Brain pericyte (primary cell): ENCODE measurements around the gene MRPL55.

ENCODE experiments used
- DNase-seq: peaks from one replicate; pipeline ENCODE4 v3.0.0-alpha.2; 2012; ENCODE audit warnings: low read depth, low spot score

The MRPL55 gene

DNA sequence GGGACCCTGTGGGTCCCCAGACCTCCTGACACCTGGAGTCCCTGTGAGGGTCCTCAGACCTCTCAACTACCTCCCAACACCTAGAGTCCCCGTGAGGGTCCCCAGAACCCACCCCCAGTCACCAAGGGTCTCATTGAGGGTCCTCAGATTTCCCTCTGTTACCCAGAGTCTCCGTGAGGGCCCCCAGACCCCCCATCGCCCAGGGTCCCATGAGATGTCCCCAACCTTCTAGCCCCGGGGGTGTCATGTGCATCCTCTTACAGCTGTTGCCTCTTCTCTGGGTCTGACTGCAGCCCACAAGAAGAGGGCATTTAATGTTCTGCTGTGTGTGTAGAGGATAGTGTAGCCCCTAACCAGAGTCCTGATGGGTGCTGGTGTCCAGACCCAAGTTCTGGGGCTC lies 38.7 kb upstream of the MRPL55 start:
- DNase-seq, result no peak

DNA sequence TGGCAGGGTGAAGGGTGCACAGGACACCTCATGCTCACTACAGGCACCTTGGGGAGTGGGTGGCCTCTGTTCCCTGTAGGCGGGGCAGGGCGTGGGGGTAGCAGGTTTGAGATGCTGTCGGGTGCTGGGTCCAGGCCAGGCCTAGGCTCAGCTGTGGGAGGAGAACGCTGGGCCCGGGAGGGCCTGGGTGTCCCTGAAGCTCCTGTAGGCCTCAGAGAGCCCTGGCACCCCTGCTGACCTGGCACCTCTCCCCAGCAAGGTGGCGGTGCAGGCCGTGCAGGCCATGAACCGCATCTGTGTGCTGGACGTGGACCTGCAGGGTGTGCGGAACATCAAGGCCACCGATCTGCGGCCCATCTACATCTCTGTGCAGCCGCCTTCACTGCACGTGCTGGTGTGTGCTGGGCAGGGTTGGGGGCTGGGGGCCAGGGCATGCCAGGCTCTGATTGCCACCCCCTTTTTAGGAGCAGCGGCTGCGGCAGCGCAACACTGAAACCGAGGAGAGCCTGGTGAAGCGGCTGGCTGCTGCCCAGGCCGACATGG lies 38.1 kb upstream of the MRPL55 start:
- DNase-seq, result no peak

DNA sequence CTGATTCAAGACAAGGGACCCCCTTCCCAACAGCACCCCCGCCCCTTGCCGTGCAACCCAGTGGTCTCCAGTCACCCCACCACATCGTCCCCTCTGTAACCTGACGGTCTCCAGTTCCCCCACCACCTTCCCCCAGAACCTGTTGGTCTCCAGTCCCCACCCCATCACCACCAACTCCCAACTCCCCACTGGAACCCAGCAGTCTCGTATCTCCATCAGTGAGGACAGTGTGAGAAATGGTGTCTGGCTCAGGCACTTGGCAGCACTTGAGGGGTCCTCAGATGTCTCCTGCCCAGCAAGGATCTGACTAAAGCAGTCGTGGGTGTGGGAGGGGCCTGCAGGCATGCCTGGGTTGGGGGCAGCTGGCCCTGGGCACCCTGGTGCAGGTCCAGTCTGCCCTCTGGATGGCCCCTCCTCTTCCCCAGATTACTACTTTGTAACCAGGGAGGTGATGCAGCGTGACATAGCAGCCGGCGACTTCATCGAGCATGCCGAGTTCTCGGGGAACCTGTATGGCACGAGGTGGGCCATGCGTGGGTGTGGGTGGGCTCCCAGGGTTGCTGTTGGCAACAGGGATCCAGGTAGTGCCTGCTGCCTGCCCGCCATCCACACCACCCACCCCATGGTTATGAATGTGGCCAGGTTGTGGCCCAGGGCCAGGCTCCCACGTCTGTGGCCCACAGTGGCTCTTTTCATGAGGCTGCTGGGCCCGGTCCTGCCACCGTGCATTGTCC lies 37.5 kb upstream of the MRPL55 start:
- DNase-seq, result no peak

DNA sequence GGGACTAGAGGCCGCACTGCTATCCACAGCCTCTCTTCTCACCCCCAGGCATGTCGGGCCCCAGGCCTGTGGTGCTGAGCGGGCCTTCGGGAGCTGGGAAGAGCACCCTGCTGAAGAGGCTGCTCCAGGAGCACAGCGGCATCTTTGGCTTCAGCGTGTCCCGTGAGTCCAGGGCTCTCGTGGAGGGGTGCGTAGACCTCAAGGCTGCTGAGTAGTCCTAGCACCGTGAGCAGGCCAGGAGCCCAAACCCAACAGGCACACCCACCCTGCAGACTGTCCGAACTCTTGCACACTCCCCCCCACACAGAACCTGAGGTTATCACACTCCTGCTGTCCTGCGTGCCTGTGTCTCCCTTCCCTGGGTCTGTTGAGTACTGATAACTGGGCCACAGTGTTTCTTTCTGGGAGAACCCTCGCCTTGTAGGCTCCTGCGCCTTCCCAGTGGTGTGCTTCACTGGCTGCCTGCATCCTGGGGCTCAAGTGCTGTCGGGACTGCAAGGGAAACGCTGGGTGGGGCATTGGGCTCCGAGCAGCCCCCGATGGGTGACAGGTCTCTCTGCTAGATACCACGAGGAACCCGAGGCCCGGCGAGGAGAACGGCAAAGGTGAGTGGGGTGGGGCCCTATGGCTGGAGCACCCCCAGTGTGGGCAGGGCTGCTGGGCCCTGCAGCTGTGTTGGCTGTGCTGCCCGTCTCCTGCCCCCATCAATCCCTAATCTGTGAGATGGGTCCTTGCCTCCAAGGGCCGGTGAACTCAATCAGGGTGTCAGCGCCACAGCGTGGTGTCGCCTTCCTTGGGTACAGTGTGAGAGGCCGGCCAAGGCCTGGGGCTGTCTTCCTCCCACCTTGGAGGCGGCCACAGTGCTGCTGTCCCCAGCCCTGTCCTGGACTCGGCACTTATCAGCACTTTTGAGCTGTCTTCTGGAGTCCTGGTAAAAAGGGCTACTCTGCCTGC lies 36.6 kb upstream of the MRPL55 start:
- no peak for DNase-seq

DNA sequence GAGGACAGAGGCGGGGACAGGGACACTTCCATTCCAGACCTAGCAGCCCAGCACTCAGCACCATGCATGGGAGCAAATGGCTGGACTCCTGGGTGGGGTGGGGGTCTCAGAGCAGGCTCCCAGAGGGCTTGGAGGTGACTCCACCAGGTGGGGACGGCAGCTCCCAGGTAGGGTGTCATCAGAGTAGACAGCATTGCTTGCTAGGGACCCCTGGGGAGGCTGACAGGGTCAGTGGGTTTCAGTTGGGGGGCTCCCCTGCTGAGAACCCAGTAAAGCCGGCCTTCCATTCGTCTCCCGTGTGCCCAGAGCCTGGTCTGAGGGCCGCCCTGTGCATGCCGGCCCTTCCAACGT lies 35.9 kb upstream of the MRPL55 start:
- DNase-seq, result no peak

DNA sequence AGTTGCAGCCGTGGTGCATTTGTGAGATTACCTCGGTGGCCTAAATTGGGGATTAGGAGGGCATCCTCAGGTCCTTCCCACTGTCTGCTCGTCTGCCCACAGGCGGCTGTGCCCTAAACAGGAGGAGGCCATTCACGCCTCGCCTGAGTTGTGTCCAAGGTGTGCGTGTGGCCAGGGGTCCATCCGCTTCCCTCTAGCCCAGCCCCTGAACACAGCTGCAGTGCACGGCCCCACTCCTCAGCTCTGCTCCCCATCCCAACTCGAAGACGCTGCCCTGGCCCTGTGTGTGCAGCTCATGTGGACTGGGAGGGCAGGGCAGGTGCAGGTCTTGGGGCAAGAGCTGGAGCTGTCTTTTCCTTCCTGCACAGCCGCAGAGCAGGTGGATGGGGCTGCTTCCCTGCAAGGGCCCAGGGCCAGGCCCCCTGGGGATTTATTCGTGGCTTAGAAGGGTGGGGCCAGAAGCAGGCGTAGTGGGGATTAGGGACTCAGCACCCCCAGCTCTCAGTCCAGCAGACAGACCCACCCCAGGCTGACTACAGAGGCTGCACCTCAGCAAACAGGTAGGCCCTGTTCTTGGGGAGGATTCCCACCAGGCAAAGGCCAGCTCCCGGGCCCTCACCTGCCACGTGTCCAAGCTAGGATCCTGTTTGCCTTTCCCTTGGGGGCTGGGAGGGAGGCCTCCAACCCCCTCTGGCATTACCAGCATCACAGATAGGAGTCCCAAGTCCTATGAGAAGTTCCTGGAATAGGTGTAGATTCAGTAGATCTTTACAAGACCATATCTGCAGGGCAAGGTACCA lies 35.3 kb upstream of the MRPL55 start:
- no peak for DNase-seq

DNA sequence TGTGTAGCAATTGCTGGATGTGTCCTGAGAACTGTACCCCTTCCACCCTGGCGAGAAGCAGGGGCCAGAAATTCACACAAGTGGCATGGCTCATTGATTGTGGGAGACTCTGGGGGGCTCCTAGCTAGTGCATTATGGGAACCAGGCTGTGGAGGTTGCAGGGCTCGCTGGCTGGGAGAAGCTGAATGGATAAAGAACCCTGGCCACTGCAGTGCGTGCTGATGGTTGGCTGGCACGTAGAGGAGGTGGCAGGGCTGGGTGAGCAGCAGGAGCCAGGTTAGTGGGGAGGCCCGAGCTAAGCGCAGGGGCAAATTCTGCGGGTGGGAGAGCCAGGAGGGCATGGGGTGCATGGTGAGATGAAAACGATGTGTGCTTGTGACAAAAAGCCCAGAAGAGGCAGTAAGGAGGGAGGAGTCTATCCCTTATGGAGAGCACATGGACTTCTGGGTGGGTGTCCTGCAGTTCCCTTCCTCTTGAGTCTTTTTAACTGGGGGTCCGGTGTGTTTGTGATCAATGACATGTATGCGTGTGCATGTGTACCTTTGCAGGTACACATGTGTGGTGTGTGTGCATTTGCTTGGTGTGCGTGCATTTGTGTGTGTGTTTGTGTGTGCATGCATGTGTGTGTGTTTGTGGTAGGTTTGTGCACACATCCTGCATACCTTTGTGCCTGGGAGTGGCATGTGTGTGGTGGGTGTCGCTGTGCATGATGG lies 34.5 kb upstream of the MRPL55 start:
- DNase-seq, result no peak

DNA sequence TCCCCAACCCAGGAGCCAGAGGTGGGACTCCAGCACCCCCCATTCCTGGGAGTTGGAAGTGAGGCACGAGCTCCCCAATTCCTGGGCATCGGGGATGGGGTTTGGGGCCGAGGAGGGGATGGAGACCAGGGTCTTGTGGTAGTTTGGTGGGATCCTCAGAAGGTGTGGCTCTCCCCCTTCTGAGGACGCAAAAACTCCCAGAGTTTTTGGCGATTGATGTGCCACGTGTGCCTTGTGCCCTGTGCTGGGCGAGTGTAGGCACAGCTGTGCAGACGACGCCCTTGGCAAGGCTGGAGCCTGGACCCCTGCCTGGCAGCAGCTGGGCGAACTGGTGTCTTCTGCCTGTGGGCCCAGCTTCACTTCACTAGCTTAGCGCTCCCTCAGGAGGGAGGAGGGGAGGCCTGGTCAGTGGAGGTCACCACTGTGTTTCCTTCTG lies 33.6 kb upstream of the MRPL55 start:
- no peak for DNase-seq

DNA sequence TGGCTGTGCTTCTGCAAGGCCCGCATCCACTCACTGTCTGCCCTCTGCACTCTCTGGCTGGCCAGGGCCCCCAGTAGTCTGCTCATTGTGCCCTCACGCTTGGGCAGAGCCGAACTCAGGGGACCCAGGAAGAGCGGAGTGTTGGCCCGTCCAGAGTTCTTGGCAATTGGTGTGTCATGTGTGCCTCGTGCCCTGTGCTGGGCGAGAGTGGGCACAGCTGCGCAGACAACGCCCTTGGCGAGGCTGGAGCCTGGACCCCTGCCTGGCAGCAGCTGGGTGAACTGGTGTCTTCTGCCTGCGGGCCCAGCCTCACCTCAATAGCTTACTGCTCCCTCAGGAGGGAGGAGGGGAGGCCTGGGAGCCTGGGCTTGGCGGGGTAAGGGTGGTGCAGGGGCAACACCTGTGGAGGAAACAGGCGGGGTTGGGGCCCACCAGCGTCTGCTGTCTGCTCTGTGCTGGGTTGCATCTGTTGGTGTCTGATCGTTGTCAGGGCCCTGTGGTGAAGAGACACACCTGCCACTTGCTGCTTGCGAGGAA lies 33.1 kb upstream of the MRPL55 start:
- DNase-seq, result no peak

DNA sequence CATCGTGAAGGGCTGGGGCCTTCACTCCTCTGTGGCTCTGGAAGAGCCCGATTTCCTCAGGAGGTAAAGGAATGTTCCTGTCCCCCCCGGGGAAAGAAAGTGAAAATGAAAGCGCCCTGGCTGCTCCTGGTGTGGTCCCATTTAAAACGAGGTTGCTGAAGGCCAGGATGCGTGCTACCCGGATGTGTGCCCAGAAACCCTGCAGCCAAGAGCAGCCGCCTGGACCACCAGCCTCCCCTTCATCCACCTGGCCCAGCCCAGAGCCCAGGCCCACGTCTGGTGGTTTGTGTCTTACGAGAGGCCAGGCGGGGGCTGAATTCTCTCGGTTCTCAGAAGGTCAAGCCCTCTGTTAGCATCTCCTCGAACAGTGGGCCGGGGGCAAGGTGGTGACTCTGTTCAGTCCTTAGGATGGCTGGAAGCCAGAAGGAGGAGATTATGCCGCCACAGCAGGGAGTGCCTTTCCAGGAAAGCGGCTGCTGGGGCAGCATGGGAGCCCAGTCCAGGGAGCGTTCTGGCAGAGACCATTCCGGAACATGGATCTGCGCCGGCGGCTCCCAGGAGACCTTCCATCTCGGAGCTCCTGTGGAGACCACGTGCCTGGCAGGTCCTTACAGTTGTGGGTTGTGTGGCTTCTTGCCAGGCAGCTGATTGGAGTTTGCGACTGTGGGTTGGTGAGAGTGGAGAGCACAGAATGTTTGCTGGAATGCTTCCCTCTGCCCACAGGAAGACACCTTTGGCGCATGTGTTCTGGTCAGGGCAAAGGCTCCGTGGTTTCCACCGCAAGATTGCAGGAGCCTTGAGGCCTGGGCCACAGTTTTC lies 32.3 kb upstream of the MRPL55 start:
- no peak for DNase-seq

DNA sequence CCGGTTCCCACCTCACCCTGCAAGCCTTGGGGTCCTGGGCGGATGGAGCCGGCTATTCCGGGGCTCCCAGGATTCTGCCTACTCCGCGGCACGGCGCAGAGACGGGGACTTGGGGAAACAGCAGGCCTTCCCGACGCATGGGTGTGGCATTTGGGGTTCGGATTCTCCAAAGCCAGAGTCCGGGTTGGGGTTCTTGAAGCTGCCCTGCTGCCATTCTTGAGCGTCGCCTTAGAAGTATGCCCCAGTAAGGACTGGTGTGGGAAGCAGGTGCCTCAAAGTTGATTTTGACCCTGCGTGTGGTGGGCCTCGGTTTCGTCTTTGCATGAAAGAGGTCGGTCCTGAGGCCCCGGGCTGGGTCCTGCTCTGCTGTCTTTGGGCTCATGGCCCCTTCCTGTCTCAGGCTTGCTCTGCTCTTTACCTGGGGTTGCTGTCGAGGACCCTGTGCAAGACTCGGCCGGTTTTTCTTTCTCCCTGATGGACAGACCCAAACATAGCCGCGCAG lies 31.7 kb upstream of the MRPL55 start:
- no peak for DNase-seq

DNA sequence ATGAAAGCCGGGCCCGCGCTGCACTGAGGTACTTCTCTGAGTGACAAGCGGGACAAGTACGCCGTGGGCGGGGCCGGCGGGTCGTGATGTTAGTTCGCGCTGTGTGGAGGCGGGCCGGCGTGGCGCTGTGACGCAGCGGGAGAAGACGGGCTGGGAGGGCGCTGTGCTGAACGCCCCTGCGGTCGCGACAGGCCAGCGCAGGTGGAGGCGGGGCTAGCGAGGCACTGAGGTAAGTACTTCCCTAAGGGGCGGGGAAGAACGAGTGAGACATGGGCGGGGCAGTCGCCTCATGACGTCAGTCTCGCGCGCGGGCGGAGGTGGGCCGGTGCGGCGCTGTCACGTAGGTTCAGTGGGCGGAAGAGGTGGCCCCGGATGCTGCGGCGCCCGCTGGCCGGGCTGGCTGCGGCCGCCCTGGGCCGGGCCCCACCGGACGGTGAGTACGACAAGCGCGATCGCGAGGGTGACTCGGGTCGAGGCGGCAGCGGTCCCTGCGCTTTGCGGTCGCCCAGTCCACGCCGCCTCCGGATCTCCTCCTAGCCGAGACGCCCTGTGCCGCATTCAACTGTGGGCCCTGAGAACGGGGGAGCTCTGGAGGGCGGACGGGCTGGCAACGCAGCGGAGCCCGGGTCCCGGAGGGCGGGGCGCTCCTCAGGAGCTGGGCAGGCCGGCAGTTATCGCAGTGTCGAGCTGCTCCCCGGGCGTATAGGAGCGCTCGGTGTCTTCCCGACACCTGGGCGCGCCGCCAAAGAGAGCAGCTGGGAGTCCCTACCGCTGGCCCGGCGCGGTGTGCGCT lies 31.0 kb upstream of the MRPL55 start, which contains the start of gene GUK1:
Gene GUK1, plus strand, starts transcription at position 349 of the 793 bp plus-strand sequence. Its CDS starts 24 bp downstream, at position 373.
- peak; percentile 99 for DNase-seq

DNA sequence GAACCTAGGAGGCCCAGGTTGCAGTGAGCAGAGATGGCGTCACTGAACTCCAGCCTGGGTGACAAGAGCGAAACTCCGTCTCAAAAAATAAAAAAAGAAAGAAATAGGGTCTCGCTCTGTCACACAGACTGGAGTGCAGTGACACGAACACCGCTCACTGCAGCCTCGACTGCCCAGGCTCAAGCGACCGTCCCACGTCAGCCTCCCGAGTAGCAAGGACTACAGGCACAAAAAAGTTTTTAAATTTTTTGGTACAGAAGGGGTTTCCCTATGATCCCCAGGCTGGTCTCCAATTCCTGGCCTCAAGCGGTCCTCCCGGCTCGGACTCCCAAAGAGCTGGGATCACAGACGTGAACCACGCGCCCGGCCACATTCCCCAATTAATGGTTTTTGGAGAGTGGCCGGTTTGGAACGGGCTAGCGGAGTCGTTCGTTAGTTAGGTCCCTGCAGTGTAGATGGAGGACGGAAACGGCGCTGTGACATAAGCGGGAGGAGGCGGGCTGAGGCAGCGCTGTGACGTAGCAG lies 30.4 kb upstream of the MRPL55 start:
- DNase-seq, result no peak

DNA sequence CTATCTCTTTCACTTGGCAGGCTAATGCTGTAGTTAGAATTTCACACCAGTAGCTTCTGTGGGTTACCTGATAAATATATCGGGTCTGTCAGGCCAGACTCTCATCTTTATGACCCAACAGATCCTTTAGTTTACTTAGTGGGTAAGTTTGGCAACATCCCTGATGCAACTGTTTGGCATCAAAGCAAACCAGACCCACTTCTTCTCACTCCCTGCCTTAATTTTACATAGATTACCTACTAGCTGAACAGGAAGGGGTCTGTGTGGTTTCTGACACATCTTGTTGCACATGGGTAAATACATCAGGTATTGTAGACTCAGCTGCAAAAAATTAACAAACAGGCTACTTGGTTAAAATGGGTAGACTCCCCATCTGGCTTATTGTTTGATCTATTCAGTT lies 27.8 kb upstream of the MRPL55 start:
- no peak for DNase-seq

DNA sequence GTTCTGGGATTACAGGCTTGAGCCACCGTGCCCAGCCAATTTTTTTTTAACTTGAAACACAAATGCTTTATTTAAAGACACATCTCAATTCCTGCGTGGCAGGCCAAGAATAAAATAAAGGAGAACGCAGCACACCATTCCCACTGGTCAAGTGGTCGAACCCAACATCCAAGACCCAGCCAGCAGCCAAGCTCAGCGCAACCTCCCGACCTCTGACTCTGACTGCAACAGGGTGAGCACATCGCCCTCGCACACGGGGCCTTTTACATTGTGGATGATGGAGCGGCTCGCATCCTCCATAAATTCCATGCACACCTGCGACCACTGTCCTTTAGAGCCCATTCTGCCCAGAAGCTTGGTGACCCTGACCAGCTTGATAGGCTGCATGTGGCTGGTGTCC lies 25.5 kb upstream of the MRPL55 start:
- no peak for DNase-seq

DNA sequence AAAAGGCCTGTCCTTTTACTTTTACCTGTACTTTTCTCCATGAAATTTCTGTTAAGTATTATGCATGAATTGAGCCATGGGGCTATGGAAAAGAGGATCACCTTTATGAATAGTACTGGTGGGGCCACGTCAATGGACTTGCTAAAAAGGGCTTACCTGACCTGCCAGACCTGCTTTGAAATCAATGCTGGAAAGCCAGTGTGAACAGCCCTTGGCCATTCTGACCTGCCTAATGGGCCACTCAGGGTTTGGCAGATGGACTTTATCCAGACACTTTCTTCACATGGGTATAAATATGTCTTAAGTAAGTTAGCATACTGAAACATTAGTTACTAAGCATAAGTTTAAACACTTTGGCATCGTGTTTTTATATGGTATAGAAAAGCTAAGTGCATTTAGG lies 22.7 kb upstream of the MRPL55 start:
- no peak for DNase-seq

DNA sequence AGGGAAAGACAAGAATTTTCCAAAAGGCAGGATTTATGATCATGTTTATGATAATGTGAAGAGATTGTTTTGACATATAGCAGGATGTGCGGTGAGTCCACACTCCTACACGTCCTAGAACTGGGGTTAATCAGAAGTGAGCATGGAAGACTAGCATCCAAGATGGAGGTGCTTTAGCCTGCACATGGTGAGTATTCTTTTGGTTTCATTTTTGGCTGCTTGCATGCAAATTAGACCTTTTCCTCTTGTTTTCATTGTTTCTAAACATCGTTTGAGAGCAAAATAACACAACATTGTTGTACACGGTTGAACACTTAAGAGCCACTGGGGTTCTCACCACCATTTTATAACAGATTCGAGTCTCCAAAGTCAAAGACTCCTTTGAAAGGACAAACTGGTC lies 16.1 kb upstream of the MRPL55 start:
- DNase-seq, result no peak

DNA sequence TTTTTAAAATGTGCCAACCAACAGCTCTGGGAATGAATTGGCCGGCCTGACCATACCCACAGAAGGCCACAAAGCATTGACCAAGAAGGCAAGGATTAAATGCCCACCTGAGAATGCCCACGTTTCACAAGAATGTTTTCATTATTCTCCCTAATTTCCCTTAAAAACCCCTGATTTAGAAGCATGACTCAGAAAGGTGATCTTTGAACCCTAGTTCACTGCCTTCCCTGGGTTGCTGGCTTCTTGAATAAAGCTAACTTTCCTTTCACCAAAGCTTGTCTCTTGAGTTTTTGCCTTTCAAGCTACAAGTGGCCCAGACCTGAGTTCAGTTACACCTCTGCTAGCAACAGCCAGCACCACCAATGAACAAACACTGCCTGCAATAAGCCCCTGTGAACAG lies 14.4 kb upstream of the MRPL55 start:
- no peak for DNase-seq
